ENCODE data around the gene COL6A1.
"Not testable (repeated sequence)": the region's sequence is repeated elsewhere in the genome, so short reads cannot be mapped to it uniquely, and the experiment has no call there.

COL6A1 gene

GRCh38 chr21:45947296-45947695 lies 34.3 kb upstream of the COL6A1 start:
- DNase-seq, result no peak

GRCh38 chr21:45947716-45948255 lies 33.8 kb upstream of the COL6A1 start:
- no peak for DNase-seq

- DNase-seq, result no peak
These were observed 32.9 kb upstream of the COL6A1 start for GRCh38 chr21:45948576-45949141.

GRCh38 chr21:45949928-45950739 lies 31.4 kb upstream of the COL6A1 start:
- DNase-seq, result no peak

GRCh38 chr21:45950740-45951515 lies 30.6 kb upstream of the COL6A1 start:
- no peak for DNase-seq

GRCh38 chr21:45951676-45952075 lies 29.9 kb upstream of the COL6A1 start:
- no peak for DNase-seq

GRCh38 chr21:45952527-45952926 lies 29.0 kb upstream of the COL6A1 start:
- DNase-seq, result not testable (repeated sequence)

- DNase-seq, result no peak
These were observed 28.6 kb upstream of the COL6A1 start for GRCh38 chr21:45952974-45953373.

- no peak for DNase-seq
These were observed 27.3 kb upstream of the COL6A1 start for GRCh38 chr21:45954261-45954660.

- no peak for DNase-seq
These were observed 26.6 kb upstream of the COL6A1 start for GRCh38 chr21:45954921-45955320.

GRCh38 chr21:45957551-45957950 lies 24.0 kb upstream of the COL6A1 start:
- no peak for DNase-seq

- DNase-seq, result no peak
These were observed 23.5 kb upstream of the COL6A1 start for GRCh38 chr21:45957981-45958600.

- no peak for DNase-seq
These were observed 22.4 kb upstream of the COL6A1 start for GRCh38 chr21:45959182-45959581.

GRCh38 chr21:45959779-45960390 lies 21.7 kb upstream of the COL6A1 start:
- DNase-seq, result peak in 1 of 14 donors; percentile 81

- not testable (repeated sequence) for DNase-seq
These were observed 20.2 kb upstream of the COL6A1 start for GRCh38 chr21:45961408-45961807.

GRCh38 chr21:45962531-45963231 lies 18.9 kb upstream of the COL6A1 start:
- no peak for DNase-seq

GRCh38 chr21:45963232-45963570 lies 18.4 kb upstream of the COL6A1 start:
- DNase-seq, result no peak

- DNase-seq, result no peak
These were observed 16.9 kb upstream of the COL6A1 start for GRCh38 chr21:45964649-45965048.

GRCh38 chr21:45965084-45965809 lies 16.3 kb upstream of the COL6A1 start:
- no peak for DNase-seq

- DNase-seq, result no peak
These were observed 14.7 kb upstream of the COL6A1 start for GRCh38 chr21:45966791-45967394.
